Astrocyte of the cerebellum (primary cell): ENCODE results near the gene ALKBH7.
A peak's percentile ranks its signal among the peaks of the same experiment; 100 is the strongest.
"Not testable (repeated sequence)": the region's sequence is repeated elsewhere in the genome, so short reads cannot be mapped to it uniquely, and the experiment has no call there.

Source experiments
- DNase-seq: peaks from one replicate; pipeline ENCODE4 v3.0.0-alpha.2; 2011; ENCODE audit warnings: low read depth
- H3K4me3 ChIP-seq: 2 replicates; pipeline ENCODE4 v1.5.1; 2011; ENCODE audit warnings: mild to moderate bottlenecking, low read depth, low read length, moderate library complexity
- CTCF ChIP-seq: IDR thresholded peaks from 2 replicates; pipeline ENCODE4 v1.5.1; 2012; ENCODE audit warnings: low read length, low read depth, moderate library complexity, mild to moderate bottlenecking; ENCODE audit errors: missing control alignments
- in situ Hi-C: cut with HindIII; loops from 2 replicates; pipeline ENCODE4 v1.10.0; 2017; ENCODE audit warnings: low sequenced_read_pairs

The ALKBH7 gene

GRCh38 chr19:6392221-6393073 is 19.9 kb downstream of the ALKBH7 start:
- no peak for DNase-seq
- in situ Hi-C loops, result no loop called here
- no peak for TF ChIP-seq CTCF
- H3K4me3 ChIP-seq, result peak overlapping the region; percentile 79

- no peak for TF ChIP-seq CTCF
- DNase-seq, result peak; percentile 90
- H3K4me3 ChIP-seq, result peak within 1 kb of the TSS; percentile 79
- in situ Hi-C loops, result no loop called here
Measured at GRCh38 chr19:6393074-6393982, 20.7 kb downstream of the ALKBH7 start, which contains the start of gene GTF2F1. Gene GTF2F1 (minus strand): TSS chr19:6393164. CDS start chr19:6392995, 169 bp downstream.

GRCh38 chr19:6393983-6394412 is 21.4 kb downstream of the ALKBH7 start:
- in situ Hi-C loops, result no loop called here
- no peak for TF ChIP-seq CTCF
- peak overlapping the region; percentile 79 for H3K4me3 ChIP-seq
- DNase-seq, result no peak

- no peak overlapping the region for H3K4me3 ChIP-seq
- in situ Hi-C loops, result no loop called here
- DNase-seq, result no peak
- TF ChIP-seq CTCF, result no peak
Measured at GRCh38 chr19:6394831-6395230, 22.2 kb downstream of the ALKBH7 start.

GRCh38 chr19:6396305-6396704 is 23.7 kb downstream of the ALKBH7 start:
- H3K4me3 ChIP-seq, result no peak overlapping the region
- DNase-seq, result no peak
- TF ChIP-seq CTCF, result no peak
- in situ Hi-C loops, result no loop called here

GRCh38 chr19:6400062-6400944 is 27.7 kb downstream of the ALKBH7 start:
- H3K4me3 ChIP-seq, in situ Hi-C loops, DNase-seq: not testable (repeated sequence)
